Epithelial cell of esophagus (primary cell): ENCODE measurements around the gene BCL11B.

ENCODE experiments used
- DNase-seq: peaks from one replicate; pipeline ENCODE4 v3.0.0; 2010; ENCODE audit warnings: low read depth
- H3K4me3 ChIP-seq: 2 replicates; pipeline ENCODE4 v1.5.1; 2011; ENCODE audit warnings: mild to moderate bottlenecking, low read length, control low read depth
- CTCF ChIP-seq: IDR thresholded peaks from 2 replicates; pipeline ENCODE4 v1.5.1; 2011; ENCODE audit warnings: low read depth, mild to moderate bottlenecking, low read length, control low read depth, inconsistent platforms; ENCODE audit not compliant: insufficient read depth; ENCODE audit errors: missing control alignments

Gene BCL11B

GRCh38 chr14:99156090-99156425 is 115.9 kb downstream of the BCL11B start:
- H3K4me3 ChIP-seq: no peak overlapping the region
- no peak for TF ChIP-seq CTCF
- DNase-seq: no peak

GRCh38 chr14:99155173-99156089 is 116.6 kb downstream of the BCL11B start:
- TF ChIP-seq CTCF: no peak
- DNase-seq: peak; percentile 13
- no peak overlapping the region for H3K4me3 ChIP-seq

GRCh38 chr14:99150236-99150635 is 121.8 kb downstream of the BCL11B start:
- TF ChIP-seq CTCF: no peak
- DNase-seq: no peak
- H3K4me3 ChIP-seq: no peak overlapping the region

GRCh38 chr14:99148861-99149610 is 123.0 kb downstream of the BCL11B start:
- no peak overlapping the region for H3K4me3 ChIP-seq
- DNase-seq: no peak
- TF ChIP-seq CTCF: no peak

- DNase-seq: no peak
- no peak overlapping the region for H3K4me3 ChIP-seq
- TF ChIP-seq CTCF: no peak
Observed at GRCh38 chr14:99148131-99148530, 123.9 kb downstream of the BCL11B start.

GRCh38 chr14:99147366-99147740 is 124.6 kb downstream of the BCL11B start:
- no peak for DNase-seq
- H3K4me3 ChIP-seq: no peak overlapping the region
- no peak for TF ChIP-seq CTCF
